GM06990 (cell line): Measurements from ENCODE around the gene PPP2R3A.
"Not testable (repeated sequence)": the region's sequence is repeated elsewhere in the genome, so short reads cannot be mapped to it uniquely, and the experiment has no call there.

ENCODE experiments used
- DNase-seq: peaks from one replicate; pipeline ENCODE4 v3.0.0-alpha.2; 2011; ENCODE audit not compliant: insufficient read length; ENCODE audit errors: extremely low read depth
- H3K27me3 ChIP-seq: replicated peaks from 2 replicates; pipeline ENCODE4 v1.6.0; 2011; ENCODE audit warnings: low read length; ENCODE audit not compliant: control insufficient read depth, insufficient read depth
- H3K36me3 ChIP-seq: 2 replicates; pipeline ENCODE4 v1.5.1; 2011; ENCODE audit warnings: low read length; ENCODE audit not compliant: control insufficient read depth, insufficient read depth
- H3K4me3 ChIP-seq: replicated peaks from 2 replicates; pipeline ENCODE4 v1.5.1; 2011; ENCODE audit warnings: low read depth, mild to moderate bottlenecking, control low read depth, low read length
- TF ChIP-seq, protein P1 (sequence below): IDR thresholded peaks from 2 replicates; pipeline ENCODE4 v1.5.1; 2011; ENCODE audit warnings: low read length, control low read depth, mild to moderate bottlenecking, inconsistent platforms; ENCODE audit not compliant: insufficient read depth, poor library complexity, severe bottlenecking

Gene PPP2R3A

DNA sequence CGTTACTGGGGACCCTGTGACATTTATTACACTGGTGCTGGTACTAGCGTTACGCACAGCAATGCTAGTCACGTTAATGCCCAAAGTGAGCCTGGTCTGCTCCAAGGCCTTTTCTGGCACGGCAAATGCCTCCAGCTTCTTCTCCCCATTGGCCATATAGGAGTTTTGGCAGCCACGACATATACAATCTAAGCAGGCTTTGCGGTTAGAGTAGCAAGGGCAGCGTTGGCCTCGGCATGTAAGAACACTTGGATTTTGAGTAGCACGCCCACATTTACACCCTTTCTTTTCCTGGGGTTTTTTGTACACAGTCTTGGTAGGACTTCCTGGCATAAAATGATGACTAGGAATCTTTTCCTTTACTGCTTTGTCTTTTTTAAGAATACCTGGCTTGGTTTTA lies 185.7 kb downstream of the PPP2R3A start:
- H3K36me3 ChIP-seq: peaks cover 8% of the 10 kb centered on the region
- no peak for DNase-seq
- TF ChIP-seq, protein P1, sequence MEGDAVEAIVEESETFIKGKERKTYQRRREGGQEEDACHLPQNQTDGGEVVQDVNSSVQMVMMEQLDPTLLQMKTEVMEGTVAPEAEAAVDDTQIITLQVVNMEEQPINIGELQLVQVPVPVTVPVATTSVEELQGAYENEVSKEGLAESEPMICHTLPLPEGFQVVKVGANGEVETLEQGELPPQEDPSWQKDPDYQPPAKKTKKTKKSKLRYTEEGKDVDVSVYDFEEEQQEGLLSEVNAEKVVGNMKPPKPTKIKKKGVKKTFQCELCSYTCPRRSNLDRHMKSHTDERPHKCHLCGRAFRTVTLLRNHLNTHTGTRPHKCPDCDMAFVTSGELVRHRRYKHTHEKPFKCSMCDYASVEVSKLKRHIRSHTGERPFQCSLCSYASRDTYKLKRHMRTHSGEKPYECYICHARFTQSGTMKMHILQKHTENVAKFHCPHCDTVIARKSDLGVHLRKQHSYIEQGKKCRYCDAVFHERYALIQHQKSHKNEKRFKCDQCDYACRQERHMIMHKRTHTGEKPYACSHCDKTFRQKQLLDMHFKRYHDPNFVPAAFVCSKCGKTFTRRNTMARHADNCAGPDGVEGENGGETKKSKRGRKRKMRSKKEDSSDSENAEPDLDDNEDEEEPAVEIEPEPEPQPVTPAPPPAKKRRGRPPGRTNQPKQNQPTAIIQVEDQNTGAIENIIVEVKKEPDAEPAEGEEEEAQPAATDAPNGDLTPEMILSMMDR: no peak

DNA sequence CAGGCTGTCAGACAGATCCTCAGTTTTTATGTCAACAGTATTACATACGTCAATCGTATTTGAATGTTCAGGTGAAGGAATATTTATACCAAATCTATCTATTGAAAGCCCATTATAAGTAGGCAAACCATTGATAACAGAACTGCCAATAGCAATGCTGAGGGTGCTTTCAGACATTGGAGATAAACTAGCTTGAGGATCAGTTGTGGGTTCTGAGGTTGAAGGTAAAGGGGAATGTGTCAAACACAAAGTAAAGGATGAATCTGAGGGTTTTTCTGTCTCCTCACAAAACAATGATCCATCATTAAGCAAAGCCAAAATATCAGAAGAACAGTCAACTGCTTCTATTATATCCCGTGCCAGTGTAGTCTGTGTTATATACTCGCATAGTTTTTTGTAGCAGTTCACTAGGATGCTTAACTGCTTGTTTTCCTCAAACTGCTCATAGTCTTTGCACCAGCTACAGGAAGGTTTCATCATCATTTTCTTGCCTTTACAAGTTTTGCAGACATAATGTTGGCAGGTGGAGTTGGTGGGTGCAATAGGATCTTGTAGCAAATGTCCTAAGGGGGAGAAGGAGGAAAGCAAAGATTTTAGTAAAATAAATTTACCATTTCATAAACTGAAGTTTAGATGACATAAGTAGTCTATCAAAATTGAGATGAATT lies 186.8 kb downstream of the PPP2R3A start:
- no peak overlapping the region for H3K4me3 ChIP-seq
- peaks cover 7% of the 10 kb centered on the region for H3K36me3 ChIP-seq
- TF ChIP-seq, protein P1: no peak
- no peak for DNase-seq
- H3K27me3 ChIP-seq: no peaks in the 10 kb centered on the region

More for the DNA sequence above, 185.7 kb downstream of the PPP2R3A start:
- no peaks in the 10 kb centered on the region for H3K27me3 ChIP-seq
- H3K4me3 ChIP-seq: no peak overlapping the region

DNA sequence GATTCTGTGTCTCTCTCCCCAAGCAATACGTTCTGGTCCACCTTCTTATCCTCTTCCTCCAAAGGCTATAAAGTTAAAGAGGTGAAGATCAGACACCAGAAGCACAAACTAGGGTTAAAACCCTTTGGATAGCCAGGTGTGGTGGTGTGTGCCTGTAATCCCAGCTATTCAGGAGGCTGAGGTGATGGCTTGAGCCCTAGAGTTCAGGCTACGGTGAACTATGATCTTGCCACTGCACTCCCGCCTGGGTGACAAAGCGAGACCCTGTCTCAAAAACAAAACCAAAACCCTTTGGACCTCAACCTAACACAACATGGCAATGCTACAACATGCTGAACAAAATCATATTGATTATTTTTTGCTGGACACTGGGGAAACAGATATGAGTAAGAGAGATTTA lies 187.4 kb downstream of the PPP2R3A start:
- DNase-seq: no peak
- Histone ChIP-seq H3K27me3 (no peaks in the 10 kb centered on the region), H3K4me3 (no peak overlapping the region), H3K36me3 (peaks cover 7% of the 10 kb centered on the region)
- TF ChIP-seq, protein P1: no peak

DNA sequence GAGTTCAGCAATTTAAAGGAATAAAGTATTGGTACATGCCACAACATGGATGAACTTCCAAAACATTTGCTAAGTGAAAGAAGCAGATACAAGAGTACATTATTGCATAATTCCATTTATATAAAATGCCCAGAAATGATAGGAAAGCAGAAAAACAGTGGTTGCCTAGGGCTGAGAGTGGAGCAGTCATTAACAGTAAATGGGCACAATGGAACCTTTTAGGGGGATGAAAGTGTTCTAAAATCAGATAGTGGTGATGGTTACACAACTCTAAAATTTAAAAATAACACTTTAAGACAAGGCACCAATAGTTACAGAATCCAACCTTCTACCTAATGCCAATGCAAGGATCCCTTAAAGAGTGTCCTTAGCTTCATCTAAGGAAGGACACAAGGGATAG lies 196.0 kb downstream of the PPP2R3A start:
- DNase-seq: no peak
- Histone ChIP-seq H3K36me3 (no peaks in the 10 kb centered on the region), H3K4me3 (no peak overlapping the region), H3K27me3 (no peaks in the 10 kb centered on the region)
- TF ChIP-seq, protein P1: no peak

DNA sequence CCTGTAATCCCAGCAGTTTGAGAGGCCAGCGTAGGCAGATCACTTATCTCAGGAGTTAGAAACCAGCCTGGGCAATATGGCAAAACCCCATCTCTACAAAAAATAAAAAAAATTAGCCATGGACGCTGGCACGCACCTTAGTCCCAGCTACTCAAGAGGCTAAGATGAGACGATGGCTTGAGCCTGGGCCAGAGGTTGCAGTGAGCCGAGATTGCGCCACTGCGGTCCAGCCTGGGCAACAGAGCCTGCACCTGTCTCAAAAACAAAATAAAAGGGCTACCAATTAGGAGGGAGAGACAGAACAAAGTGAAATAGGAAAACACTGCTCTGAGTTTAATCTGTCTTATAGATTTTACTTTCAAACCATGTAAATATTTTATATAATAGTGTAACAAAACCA lies 196.8 kb downstream of the PPP2R3A start:
- DNase-seq: no peak
- Histone ChIP-seq H3K4me3 (no peak overlapping the region), H3K27me3 (no peaks in the 10 kb centered on the region), H3K36me3 (no peaks in the 10 kb centered on the region)
- TF ChIP-seq, protein P1: no peak

DNA sequence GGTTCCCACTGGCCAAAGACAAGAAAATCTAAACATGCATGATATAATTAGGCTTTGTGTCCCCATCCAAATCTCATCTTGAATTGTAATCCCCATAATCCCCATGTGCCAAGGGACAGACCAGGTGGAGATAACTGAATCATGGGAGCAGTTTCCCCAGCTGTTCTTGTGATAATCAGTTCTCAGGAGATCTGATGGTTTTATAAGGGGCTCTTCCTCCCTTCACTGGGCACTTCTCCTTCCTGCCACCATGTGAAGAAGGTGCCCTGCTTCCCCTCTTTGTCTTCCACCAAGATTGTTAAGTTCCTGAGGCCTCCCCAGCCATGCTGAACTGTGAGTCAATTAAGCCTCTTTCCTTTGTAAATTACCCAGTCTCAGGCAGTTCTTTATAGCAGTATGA lies 198.1 kb downstream of the PPP2R3A start:
- H3K4me3 ChIP-seq, DNase-seq, H3K36me3 ChIP-seq, H3K27me3 ChIP-seq: not testable (repeated sequence)
